Measurements from ENCODE around the gene ARHGAP44.

- TF ChIP-seq RAD21 (IDR thresholded peaks at IDR 0.05) (no peak), CTCF (IDR thresholded peaks at IDR 0.05; ENCODE audit: low read depth, low read length, missing input control) (no peak), REST (IDR thresholded peaks at IDR 0.05) (no peak), ZBTB33 (IDR thresholded peaks at IDR 0.05) (no peak), JUND (IDR thresholded peaks at IDR 0.05) (no peak), FOXA1 (IDR thresholded peaks at IDR 0.05) (no peak), MAX (IDR thresholded peaks at IDR 0.05) (no peak), RXRA (IDR thresholded peaks at IDR 0.05) (no peak), ATF3 (IDR thresholded peaks at IDR 0.05) (no peak)
These were observed 88.8 kb downstream of the ARHGAP44 start for GRCh38 chr17:12877953-12878669.
